ENCODE data around the gene FBLIM1.
A peak's percentile ranks its signal among the peaks of the same experiment; 100 is the strongest.

Gene FBLIM1

DNA sequence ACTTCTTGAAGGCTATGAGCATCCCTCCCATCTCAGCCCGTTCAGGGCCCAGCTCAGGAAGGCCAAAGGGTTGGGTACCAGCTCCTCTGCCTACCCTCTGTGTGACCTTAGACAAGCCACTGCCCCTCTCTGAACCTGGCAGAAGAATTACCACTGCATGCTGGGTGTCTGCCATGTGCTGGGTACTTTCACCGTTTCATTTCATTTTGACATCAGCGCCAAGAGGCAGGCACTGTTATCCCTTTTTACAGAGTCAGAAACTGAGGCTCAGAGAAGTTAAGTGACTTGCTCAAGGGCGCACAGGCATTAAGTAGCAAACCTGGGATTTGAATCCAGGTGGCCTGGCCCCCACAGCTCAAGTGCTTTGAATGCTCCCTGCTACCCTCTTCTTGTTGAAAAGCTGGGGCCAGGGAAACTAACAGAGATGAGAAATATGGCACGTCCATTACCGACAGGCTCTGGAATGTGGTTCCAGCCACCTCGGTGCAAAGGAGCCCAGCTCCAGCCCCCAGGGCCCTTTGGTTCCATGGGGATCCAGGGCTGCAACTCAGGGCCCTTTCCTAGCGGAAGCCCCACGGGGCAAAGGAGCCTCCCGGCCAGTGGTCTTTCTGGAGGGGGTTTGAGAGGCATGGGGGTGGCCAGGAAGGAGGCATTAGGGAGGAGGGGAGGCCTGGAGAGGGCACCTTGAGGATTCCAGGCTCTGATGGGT lies 9.8 kb upstream of the FBLIM1 start:
- DNase-seq, result no peak

DNA sequence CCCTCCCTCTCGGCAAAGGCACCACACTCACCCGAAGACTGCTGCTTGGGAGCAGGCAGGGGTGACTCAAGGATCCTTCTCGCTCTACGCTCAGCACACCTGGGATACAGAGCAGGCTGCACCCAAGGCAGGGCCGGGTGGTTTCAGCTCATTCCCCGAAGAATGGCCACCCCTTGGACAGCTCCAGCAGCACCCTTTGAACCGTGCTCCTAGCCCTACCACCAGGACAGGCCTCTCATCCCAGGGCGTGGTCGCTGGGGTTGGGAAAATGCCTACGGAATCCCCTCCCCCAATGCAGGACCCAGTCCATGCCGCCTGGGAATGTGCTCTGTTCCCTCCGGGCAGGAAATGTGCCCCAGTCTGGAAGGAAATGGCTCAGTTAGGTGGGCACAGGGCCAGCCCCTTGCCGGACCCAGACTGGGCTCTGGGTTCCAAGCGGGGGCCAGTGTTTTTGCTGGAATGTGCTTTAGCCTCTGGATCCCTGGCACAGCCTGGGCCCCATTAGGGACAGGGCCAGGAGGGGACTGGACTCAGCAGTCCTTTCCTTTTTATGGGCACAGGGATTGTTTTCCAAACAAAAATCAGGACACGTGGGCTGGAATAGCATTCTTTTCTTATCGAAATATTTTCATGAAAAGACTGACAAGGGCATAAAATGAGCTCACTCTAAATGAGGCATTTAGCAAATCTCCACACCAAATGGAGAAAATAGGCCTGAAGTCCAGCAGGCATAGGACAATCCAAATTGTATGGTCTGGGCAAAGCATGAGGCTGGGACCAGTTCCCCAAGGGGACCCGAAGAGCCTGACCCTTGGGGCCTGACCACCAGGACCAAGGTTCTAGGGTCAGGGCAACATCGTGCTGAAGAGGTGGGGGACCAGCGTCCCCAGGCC lies 8.9 kb upstream of the FBLIM1 start:
- DNase-seq, result no peak

DNA sequence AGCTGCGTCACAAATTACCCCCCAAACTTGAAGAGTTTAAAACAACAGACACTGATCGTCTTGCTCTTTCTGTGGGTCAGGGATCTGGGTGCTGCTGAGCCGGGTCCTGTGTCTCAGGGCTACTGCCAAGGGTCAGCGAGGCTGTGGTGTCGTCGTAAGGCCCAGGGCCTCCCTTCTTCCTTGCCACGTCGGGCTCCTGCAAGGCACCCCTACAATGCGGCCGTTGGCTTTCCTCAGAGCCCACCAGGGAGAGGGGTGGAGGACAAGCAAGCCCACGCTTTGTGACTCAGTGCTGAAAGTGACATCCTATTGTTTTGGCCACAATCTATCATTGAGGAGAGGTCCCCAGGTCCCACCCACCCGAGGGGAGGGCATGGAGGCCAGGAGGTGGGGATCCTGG lies 7.7 kb upstream of the FBLIM1 start:
- DNase-seq, result no peak

DNA sequence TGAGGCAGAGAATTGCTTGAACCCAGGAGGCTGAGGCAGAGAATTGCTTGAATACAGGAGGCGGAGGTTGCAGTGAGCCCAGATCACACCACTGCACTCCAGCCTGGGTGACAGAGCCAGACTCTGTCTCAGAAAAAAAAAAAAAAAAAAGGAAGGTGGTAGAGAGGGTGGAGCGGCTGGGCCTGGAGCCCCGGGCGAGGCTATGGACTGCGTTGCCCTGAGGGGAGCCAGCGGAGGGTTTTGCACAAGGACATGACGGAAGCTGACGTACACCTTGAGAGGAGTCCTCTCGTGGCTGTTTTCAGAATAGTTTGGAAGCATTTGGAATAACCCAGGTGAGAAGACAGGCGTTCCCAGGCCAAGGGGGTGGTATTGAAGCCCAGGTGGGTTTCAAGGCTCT lies 6.9 kb upstream of the FBLIM1 start:
- no peak for DNase-seq

DNA sequence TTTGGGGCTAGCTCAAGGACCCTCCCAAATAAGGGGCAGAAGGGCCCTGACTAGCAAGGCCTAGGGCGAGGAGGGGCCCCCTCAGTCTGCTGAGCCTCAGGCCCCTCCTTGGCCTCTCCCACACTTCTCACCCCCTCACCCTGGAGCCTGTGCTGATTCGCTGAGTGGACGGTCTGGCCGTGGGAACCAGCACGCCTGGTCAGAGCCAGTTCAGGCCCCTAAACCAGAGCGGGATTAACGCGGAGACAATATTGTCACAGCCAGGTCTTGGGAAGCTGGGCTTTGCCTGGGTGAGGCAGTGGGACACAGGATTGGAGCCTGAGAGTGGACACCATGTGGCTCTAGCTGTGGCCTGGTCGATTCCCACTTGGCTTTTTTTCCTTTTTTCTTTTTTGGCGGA lies 4.8 kb upstream of the FBLIM1 start:
- DNase-seq, result no peak

DNA sequence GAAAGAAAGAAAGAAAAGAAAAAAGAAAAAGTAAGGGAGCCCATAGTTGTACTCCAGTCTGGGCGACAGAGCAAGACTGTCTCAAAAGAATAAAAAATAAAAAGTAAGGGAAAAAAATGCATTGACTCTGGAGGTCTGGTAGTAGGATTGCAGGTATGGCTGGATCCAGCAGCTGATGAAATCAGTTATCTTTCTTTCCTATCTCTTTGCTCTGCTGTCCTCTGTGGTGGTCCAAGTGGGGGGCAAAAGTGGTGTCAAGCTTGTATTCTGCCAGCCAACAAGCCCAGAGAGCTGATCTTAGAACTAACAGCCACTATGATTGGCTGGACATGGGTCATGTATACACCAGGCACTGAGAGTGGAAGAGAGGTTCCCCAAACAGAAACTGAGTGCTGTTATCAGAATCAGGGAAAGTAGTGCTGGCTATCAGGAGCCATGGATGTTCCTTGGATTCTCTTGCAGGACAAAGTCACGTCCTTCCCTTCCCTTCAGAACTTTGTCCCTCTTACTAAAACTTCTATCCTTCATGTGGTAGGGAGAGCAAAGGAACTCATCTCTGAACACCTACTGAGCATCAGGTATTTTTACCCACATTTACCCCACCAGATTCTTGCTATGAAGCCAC lies 3.5 kb upstream of the FBLIM1 start:
- no peak for DNase-seq

DNA sequence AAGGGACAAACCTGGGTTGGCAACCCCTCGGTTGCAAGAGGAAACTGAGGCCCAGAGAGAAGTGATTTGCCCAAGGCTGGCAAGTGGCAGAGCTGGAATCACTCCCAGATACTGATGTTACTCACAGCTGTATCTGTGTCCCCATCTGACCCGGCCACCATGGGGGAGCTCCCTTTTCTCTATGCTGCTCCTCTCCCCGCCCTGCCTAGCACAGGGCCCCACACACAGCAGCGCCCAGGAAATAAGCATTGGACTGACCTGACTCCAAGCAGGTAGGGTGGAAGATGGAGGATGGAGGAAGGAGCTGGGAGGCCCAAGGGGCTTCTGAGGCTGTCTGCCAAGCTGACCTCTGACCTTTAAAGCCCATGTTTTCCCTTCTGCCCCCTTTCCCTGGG lies 3.0 kb upstream of the FBLIM1 start:
- DNase-seq, result no peak

DNA sequence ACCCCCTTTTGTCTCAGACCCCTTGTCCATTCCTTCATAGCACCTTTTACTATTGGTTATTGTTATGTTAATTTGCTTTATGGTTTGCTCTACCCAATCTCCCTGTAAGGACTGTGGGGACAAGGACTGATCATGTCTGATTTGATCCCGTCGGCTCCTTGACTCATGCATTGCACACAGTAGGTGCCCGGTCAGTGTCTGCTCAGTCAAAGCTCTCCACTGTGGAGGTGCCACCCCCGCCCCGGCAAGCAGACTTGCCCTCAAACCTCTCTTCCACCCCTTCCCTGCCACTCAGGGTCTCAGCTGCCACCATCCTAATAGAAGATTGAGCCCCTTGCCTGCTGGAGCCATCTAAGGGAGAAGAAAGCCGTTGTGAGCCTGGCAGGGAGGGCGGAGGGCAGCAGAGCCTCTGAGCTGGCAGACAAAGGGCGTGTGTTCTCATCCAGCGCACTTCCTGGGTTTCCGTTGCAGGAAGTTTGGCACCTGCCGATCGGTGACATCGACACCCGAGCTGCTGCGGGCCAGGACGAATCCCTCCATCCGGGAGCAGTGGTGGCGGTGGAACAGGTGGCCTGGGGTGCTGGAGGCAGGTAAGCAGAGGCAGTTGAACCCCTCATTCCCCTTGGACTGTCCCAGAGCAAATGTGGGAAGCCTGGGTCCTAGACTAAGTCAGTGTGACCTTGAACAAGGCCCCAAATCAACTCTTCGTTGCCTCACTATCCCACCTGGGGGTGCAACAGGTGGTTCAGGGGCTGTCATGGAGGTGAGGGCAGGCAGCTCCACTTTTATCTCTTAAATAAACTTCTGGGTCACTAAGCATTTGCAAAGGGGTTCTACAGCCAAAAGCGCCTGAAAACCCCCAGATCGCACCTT lies 2.2 kb upstream of the FBLIM1 start:
- peak; percentile 71 for DNase-seq

DNA sequence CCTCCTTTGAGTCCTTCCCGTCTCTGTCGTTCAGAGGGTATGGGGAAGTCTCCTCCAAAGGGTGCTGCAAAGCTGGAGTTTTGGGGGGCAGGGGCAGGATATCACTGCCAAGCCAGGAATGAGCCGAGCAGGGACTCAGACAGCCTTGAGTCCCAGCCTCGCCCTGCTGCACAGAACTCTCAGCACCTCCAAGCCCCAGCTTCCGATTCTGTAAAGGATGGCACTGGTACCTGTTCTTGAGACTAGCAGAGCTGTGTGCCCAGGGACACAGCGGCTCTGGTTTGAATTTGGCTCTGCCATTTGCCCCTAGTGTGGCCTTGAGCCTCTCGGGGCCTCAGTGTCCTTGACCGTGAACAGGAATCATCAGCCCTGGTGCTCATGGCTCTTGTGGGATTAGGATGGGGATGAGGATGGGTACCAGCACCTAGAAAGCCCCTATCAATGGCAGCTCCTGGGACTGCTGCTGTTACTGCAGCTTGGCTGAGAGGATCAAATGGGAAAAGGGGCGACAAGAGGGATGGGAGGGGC lies 1.5 kb upstream of the FBLIM1 start:
- DNase-seq, result no peak

DNA sequence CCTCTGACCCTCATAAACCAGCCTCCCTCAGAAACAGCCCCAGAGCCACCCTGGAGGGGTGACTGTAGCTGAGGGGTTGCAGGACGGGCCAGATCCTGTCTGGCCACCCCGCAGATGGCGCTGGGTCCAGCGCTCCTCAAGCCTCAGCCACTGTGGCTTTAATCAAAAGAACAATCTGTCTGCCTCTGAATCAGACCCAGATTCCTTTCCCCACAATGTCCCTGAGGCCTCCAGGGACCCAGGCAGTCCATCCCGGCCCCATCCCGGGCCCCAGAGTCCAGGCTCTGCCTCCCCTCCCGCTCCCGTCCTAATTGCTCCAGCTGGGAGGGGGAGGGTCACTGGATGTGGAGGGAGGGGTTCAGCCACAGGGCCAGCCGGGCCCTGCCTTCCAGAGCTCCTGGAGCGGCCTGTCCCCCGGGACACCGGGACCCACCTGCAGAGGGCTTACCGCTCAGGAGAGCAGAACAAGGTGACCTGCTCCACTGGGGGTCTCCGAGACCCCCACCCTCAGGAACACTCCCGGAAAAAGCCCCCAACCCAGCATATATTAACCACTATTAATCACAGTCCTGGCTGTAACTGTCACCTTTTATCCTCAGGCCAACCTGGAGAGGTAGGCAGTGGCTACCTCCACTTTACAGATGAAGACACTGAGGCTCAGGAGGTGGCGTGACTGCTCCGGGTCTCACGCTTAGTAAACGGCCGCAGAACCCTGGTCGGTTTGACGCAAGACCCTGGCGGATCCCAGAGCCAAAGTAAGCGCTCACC lies 836 bp upstream of the FBLIM1 start:
- no peak for DNase-seq

DNA sequence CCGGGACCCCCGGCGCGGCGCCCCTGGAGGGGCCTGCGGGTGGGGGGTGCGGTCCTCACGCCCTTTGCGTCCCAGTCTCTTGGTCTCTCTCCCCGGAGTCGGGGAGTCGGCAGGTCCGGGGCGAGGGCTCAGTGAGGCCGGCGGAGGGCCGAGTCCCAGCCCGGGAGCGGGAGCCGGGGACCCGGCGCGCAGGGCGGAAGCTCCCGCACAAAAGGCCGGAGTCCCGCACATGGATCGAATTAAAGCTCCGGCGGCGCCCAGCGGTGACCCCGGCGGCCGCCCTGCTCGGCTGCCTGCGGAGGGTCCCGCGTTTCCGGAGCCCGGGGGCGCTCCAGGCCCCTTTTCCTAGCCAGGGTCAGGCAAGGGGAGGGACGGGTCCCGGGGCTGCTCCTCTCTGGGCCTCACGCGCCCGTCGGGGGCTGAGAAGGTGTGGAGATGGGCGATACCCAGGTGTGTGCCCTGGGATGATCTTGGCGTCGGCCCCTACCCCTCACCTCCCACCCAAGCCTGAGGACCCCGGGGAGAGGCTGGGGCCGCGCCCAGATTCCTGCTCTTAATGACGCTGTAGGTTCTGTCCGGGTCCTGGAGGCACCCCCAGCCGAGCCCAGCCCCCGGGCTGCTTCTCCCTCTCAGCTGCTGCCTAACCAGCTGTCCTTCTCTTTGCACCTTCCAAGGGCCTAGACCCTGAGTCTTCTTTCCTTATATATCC lies 512 bp downstream of the FBLIM1 start:
- no peak for DNase-seq

DNA sequence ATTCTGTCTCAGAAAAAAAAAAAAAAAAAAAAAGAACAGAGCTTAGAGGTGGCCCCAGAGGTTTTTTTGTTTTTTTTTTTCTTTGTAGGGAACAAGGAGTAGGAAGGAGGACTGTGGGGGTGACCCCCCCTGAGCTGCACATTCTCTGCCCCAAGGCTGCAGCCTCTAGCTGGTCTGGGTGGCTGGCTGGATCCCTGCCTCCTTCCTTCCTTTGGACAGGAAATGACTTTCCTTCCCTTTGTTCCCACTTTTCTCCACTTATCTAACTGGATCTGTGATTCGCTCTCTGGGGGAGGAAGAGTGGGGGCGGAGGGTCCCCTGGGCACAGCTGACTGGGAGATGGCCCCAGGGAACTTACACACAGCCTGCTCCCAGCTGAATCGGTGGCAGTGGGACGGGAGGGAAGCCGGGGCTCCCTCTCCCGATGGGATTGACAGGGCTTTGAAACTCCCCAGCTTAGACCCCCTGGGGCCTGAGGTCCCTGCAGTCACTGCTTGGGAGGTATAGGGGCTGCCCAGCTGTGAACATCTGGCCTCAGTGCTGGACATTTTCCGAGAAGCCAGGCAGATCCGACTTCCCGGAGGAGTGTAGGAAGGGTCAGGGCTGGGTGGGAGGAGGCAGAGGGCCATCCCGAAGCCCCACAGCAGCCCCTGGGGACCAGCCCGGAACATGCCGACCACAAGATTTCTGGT lies 2.1 kb downstream of the FBLIM1 start:
- no peak for DNase-seq

DNA sequence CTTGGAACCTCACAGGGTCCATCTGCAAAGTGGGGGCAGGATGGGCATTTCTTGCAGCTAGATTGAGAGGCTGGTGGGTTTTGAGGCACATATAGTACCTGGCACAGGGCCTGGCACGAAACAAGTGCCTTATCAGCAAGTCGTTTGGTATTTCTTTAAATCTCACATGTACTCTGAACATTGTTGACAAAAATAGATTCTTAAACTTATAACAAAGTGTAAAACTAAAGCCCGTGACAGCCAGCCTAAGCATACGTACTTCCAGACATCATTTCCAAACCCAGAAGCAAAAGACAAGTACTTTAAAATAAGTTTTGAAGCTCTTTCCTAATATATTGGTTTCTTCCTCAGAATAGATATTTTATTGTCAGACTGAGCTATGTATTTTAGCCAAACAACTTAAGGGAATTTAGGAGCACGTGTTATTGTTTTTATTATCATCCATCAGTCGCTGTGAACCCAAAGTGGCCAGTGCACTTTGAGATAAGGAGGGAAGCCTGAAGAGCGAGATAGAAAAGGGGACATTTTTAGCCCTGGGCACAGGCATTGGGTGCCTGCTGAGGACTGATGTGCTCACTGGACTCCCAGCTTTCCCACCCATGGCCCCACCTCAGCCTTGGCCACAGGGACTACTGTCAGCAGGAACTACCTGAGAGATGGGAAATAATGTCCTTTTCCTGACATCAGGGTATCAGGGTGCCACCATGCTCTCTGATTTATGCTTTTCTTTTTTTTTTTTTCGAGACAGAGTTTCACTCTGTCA lies 3.0 kb downstream of the FBLIM1 start:
- no peak for DNase-seq

DNA sequence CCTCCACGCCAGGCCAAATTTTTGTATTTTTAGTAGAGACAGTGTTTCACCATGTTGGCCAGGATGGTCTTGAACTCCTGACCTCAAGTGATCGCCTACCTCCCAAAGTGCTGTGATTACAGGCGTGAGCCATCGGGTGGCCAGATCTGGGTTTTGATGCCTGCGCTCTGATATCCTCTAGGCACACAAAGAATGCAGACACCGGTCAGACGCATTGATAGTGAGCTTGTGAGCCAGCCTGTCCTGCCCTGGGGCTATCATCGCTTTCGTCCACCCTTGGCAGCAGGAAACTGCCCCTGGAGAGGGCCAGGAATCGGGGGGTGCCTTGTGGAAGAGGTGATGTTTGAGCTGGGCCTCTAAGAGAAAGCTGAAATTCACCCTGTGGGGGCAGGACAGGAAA lies 4.0 kb downstream of the FBLIM1 start:
- DNase-seq, result no peak

DNA sequence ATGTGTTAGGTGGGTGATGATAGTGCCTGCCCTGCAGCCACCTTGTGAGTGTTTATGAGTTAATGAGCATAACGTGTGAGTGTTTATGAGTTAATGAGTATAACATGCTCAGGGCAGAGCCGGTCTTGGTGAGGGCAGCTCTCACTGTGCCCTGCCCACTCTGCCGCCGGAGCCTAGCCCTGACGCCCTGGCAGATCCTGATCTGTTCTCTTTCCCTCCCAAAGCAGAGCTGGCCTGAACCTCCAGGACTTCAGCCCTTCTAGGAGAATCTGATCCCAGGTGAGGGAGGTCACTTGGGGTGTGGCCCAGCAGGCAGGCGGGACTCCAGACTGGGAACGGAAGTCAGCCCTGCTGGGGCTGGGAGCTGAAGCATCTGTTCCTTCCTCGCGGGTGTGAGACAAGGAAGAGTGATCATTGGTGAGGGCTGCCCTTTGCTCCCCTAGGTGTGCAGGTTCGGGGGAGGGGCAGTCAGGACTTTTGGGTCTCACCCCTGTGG lies 5.7 kb downstream of the FBLIM1 start:
- DNase-seq, result peak; percentile 44

DNA sequence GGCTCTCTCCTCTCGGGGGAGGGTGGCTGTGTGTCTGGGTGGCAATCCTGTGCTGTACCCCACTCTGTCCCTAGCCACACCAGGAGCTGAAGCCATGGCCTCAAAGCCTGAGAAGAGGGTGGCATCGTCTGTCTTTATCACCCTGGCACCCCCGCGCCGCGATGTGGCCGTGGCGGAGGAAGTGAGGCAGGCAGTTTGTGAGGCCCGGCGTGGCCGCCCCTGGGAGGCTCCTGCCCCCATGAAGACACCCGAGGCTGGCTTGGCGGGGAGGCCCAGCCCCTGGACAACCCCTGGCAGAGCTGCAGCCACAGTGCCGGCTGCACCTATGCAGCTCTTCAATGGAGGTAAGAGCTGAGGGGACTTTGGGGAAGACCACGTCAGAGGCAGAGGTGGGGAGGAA lies 6.3 kb downstream of the FBLIM1 start:
- no peak for DNase-seq

DNA sequence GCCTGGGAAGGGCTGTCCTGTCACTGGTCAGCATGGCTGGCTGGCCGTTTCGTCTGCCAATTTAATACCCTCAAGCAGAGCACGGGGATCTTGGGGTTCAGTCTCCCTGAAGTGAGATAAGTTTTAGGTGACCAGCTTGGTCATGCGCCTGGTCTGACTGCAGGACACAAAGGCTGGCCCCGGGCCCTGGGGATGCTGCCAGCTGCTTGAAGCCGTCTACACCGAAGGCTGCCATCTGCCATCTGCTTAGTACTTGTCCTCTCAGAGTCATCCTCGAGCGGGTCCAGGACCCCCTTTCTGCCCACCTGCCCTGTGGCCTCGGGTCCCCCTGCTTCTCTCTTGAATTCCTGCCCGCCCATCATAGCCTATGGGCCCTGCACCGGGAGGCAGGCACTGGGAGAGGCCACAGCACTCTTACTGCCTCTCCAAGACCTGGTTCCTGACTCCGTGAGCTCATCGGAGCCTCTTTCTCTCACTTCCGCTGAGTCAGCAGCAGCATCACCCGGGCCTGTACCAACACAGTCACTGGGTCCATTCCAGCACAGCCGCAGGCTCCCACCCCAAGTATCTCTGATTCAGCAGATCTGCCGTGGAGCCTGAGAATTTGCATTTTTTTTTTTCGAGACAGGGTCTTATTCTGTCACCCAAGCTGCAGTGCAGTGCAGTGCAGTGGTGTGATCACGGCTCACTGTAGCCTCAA lies 7.0 kb downstream of the FBLIM1 start:
- DNase-seq, result peak; percentile 24

DNA sequence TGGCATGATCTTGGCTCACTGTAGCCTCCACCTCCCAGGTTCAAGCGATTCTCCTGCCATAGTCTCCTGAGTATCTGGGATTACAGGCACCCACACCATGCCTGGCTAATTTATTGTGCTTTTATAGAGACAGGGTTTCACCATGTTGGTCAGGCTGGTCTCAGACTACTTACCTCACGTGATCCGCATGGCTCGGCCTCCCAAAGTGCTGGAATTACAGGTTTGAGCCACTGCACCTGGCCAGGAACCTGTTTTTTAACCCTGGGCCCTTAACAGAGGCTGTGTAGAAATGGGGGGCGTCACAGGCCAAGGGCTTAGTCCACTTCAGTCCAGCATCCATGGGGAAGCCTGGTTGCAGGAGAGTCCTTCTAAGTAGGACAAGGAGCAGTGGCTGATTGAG lies 9.3 kb downstream of the FBLIM1 start:
- DNase-seq, result no peak

DNA sequence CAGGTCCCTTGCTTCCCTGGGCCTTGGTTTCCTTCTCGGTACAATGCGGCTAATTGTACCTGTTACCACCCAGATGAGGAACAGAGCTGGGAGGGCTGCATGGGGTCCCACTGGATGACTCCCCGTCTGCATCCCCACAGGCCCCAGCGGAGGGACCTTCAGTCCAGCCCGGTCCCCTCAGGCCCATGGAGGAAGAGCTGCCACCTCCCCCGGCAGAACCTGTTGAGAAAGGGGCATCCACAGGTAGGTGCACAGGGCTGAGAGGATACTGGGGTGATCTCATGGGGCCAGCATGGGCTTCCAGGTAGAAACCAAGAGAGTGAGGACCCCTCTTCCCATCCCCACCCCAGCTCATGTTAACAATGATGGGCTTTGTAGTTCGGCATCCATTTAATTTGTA lies 9.8 kb downstream of the FBLIM1 start:
- no peak for DNase-seq

All from NCI-H2171 treated with DMSO at 0.1 percent for 48 hours (cell line).